ENCODE results near the gene SNAI3. TPM values are rescaled to one million over a fixed set of nuclear protein-coding genes. Genes with fewer than 3 reads are reported as not detected.

The SNAI3 gene
- total and polyA plus RNA-seq, 2 of the 8 experiments (the other 6 are each of a cell fraction or from before 2014, with no cell fraction given): 8.5 to 13.3 TPM

GRCh38 chr16:88699180-88699579 is 12.9 kb upstream of the SNAI3 start (continued):
- TF ChIP-seq ATF3 (IDR thresholded peaks at IDR 0.05; ENCODE audit: insufficient read depth, low read depth, low read length) (no peak), YY1 (IDR thresholded peaks at IDR 0.05; ENCODE audit: low read depth, low read length) (no peak), TEAD4 (IDR thresholded peaks at IDR 0.05; ENCODE audit: low read depth, low read length) (no peak), NANOG (IDR thresholded peaks at IDR 0.05; ENCODE audit: insufficient read depth, low read depth, low read length, poor library complexity, severe bottlenecking) (no peak), FOSL1 (IDR thresholded peaks at IDR 0.05; ENCODE audit: insufficient read depth, low read depth, low read length) (no peak)

Measured in H1 (cell line).